KMS-11 (cell line): ENCODE measurements around the gene NOS3.

Experiments
- H2AFZ ChIP-seq: fragments of 200-600 bp; sonication (generic); 2 replicates; pipeline ENCODE4 v1.6.1; 2016; ENCODE audit warnings: antibody characterized with exemption, mixed run types, low read depth
- H3K27ac ChIP-seq: fragments of 200-600 bp; sonication (generic); 2 replicates; pipeline ENCODE4 v1.6.1; 2016; ENCODE audit warnings: mild to moderate bottlenecking, mixed run types
- H3K27me3 ChIP-seq: fragments of 200-600 bp; sonication (generic); 2 replicates; pipeline ENCODE4 v1.6.1; 2017; ENCODE audit warnings: mild to moderate bottlenecking, low read depth, mixed run types, moderate library complexity; ENCODE audit not compliant: insufficient read depth
- H3K36me3 ChIP-seq: fragments of 200-600 bp; sonication (generic); 2 replicates; pipeline ENCODE4 v1.6.1; 2017; ENCODE audit warnings: mild to moderate bottlenecking, mixed run types; ENCODE audit not compliant: insufficient read depth
- H3K4me1 ChIP-seq: fragments of 200-600 bp; sonication (generic); 2 replicates; pipeline ENCODE4 v1.6.1; 2016; ENCODE audit warnings: mild to moderate bottlenecking, low read depth, mixed run types; ENCODE audit not compliant: poor library complexity, severe bottlenecking
- H3K4me2 ChIP-seq: fragments of 200-600 bp; sonication (generic); 2 replicates; pipeline ENCODE4 v1.7.0; 2016; ENCODE audit warnings: mild to moderate bottlenecking, mixed run types
- H3K4me3 ChIP-seq: fragments of 200-600 bp; sonication (generic); IDR thresholded peaks from 2 replicates; pipeline ENCODE4 v1.6.1; 2017; ENCODE audit warnings: low read depth, low read length, mixed read lengths; ENCODE audit not compliant: insufficient read depth
- H3K79me2 ChIP-seq: fragments of 200-600 bp; sonication (generic); 2 replicates; pipeline ENCODE4 v1.6.1; 2016; ENCODE audit warnings: low read depth, mixed run types; ENCODE audit not compliant: insufficient read depth
- H3K9ac ChIP-seq: fragments of 200-600 bp; sonication (generic); 2 replicates; pipeline ENCODE4 v1.6.1; 2016; ENCODE audit warnings: mild to moderate bottlenecking, mixed run types
- H4K20me1 ChIP-seq: fragments of 200-600 bp; sonication (generic); 2 replicates; pipeline ENCODE4 v1.6.1; 2016; ENCODE audit warnings: mild to moderate bottlenecking, mixed run types; ENCODE audit not compliant: insufficient read depth
- TF ChIP-seq, protein P1 (sequence below): fragments of 200-600 bp; sonication (generic); conservative IDR thresholded peaks from 2 replicates; pipeline ENCODE4 v1.6.1; 2017; ENCODE audit warnings: low read depth, mild to moderate bottlenecking, antibody characterized with exemption, low read length, moderate library complexity, mixed read lengths

Gene NOS3

DNA sequence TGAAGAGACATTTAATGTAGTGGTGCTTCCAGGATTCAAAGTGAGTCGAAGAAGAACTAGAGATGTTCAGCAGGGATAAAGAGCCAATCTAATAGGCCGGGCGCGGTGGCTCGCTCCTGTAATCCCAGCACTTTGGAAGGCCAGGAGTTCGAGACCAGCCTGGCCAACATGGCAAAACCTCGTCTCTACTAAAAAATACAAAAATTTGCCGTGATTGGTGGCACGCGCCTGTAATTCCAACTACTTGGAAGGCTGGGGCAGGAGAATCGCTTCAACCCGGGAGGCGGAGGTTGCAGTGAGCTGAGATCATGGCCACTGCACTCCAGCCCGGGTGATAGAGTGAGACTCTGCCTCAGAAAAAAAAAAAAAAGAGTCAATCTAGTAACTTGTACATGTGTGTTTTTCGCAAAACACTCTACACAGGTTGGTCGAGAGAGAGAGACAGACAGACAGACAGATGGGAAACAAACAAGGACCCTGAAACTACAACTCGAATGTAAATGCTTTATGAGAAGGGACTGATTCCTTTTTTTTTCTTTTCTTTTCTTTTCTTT lies 38.2 kb downstream of the NOS3 start:
- peak overlapping the region; percentile 64 for H3K9ac ChIP-seq
- peak overlapping the region; percentile 82 for H2AFZ ChIP-seq
- H3K79me2 ChIP-seq: 0 out of 2 replicates have a peak, but pooled peaks cover 5% of the 10 kb centered on the region
- peak overlapping the region; percentile 86 for H3K4me2 ChIP-seq
- H4K20me1 ChIP-seq: no peaks in the 10 kb centered on the region
- TF ChIP-seq, protein P1, sequence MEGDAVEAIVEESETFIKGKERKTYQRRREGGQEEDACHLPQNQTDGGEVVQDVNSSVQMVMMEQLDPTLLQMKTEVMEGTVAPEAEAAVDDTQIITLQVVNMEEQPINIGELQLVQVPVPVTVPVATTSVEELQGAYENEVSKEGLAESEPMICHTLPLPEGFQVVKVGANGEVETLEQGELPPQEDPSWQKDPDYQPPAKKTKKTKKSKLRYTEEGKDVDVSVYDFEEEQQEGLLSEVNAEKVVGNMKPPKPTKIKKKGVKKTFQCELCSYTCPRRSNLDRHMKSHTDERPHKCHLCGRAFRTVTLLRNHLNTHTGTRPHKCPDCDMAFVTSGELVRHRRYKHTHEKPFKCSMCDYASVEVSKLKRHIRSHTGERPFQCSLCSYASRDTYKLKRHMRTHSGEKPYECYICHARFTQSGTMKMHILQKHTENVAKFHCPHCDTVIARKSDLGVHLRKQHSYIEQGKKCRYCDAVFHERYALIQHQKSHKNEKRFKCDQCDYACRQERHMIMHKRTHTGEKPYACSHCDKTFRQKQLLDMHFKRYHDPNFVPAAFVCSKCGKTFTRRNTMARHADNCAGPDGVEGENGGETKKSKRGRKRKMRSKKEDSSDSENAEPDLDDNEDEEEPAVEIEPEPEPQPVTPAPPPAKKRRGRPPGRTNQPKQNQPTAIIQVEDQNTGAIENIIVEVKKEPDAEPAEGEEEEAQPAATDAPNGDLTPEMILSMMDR: peak; percentile 42; the same call in 1 of the 2 replicates
- H3K4me3 ChIP-seq: no peak overlapping the region
- H3K36me3 ChIP-seq: no peaks in the 10 kb centered on the region
- peaks cover 23% of the 10 kb centered on the region for H3K4me1 ChIP-seq
- H3K27ac ChIP-seq: peak overlapping the region; percentile 58
- 0 out of 2 replicates have a peak, but pooled peaks cover 11% of the 10 kb centered on the region for H3K27me3 ChIP-seq

DNA sequence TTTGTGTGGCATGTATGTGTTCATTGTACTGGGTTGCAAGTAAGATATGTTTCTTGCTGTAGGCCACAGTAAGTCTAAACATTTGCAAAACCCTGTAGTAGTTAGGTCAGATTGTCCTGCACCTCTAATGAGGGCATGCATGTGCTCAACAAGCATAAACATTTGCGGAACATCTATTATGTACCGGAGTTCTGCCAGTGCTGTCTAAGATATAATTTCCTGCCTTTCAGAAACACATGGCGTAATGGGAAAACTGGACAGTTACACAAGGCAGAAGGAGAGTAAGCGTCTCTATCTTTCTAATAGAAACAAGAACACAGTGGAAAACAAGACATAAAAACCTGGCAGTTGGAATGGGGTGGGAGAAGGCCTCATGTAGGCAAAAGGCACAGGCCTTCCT lies 40.2 kb downstream of the NOS3 start:
- H3K79me2 ChIP-seq: 0 out of 2 replicates have a peak, but pooled peaks cover 5% of the 10 kb centered on the region
- no peaks in the 10 kb centered on the region for H4K20me1 ChIP-seq
- no peak overlapping the region for H3K4me2 ChIP-seq
- H3K4me3 ChIP-seq: no peak overlapping the region
- H2AFZ ChIP-seq: no peak overlapping the region
- no peaks in the 10 kb centered on the region for H3K36me3 ChIP-seq
- H3K9ac ChIP-seq: no peak overlapping the region
- H3K4me1 ChIP-seq: peaks cover 23% of the 10 kb centered on the region
- TF ChIP-seq, protein P1: no peak
- no peak overlapping the region for H3K27ac ChIP-seq
- H3K27me3 ChIP-seq: no peaks in the 10 kb centered on the region

DNA sequence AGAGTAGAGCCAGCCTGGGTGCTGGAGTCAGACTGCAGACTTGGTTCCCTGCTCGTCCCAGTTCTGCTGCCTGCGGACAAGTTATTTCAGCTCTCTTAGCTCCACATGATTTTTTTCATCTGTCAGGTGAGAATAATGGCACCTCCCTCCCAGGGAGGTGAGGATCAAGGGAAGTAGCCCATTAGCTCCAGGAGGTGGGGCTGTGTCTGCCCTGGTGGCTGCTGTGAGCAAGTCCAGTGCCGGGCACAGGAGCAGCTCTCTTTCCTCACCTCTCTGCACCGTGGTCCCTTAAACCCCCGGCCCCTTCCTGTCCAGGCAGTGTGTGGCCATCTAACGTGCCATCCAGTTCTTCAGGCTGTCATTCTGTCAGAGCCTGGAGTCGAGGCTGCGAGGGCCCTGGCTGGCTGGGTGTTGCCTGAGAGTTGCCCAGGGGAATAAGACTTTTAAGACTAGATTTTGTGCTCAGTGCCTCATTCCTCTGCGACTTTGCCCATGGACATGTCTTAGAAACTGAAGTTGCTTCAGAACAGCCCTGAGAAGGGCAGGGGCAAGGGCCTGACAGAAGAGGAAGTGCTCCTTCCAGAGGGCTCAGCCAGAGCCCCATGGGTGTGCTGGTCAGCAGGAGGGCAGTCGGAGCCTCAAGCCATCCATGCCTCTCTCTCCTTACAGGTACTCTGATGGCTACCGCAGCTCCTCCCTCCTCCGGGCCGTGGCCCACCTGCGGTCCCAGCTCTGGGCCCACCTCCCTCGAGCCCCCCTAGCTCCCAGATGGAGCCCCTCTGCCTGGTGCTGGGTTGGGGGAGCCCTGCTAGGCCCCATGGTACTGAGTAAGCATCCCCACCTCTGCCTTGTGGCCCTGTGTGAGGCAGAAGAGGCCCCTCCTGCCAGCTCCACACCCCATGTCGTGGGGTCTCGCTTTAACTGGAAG lies 42.4 kb downstream of the NOS3 start:
- Histone ChIP-seq H3K27me3 (no peaks in the 10 kb centered on the region), H3K4me1 (peaks cover 15% of the 10 kb centered on the region), H3K36me3 (no peaks in the 10 kb centered on the region), H3K4me2 (no peak overlapping the region), H3K4me3 (no peak overlapping the region), H2AFZ (no peak overlapping the region), H4K20me1 (no peaks in the 10 kb centered on the region), H3K9ac (no peak overlapping the region), H3K79me2 (0 out of 2 replicates have a peak, but pooled peaks cover 5% of the 10 kb centered on the region), H3K27ac (no peak overlapping the region)
- TF ChIP-seq, protein P1: 0 out of 2 replicates have a peak, but pooled peaks have one; percentile 20

DNA sequence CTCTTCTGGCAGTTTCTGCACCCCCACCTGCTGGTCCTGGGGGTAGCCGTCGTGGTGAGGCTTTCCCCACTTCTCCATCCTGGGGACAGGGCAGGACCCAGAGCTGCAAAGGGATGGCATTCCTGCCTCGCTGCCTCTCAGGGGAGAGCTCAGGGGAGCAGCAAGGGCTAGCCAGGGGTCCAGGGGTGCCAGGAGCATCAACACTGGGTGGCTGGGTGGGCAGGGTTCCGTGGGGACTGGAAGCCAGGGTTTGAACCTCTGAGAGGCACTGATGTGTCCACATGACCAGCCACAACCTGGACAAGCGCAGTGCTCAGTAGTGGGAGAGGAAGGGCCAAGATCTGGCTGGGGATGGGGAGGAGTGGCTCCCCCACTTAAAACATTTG lies 43.0 kb downstream of the NOS3 start:
- Histone ChIP-seq H4K20me1 (no peaks in the 10 kb centered on the region), H3K4me1 (peaks cover 16% of the 10 kb centered on the region), H3K79me2 (0 out of 2 replicates have a peak, but pooled peaks cover 5% of the 10 kb centered on the region), H2AFZ (no peak overlapping the region), H3K4me3 (no peak overlapping the region), H3K4me2 (no peak overlapping the region), H3K36me3 (no peaks in the 10 kb centered on the region), H3K27me3 (no peaks in the 10 kb centered on the region), H3K9ac (no peak overlapping the region), H3K27ac (no peak overlapping the region)
- TF ChIP-seq, protein P1: no peak
